HCT116 (cell line): ENCODE results near the gene NSF.

Experiments
- CEBPB ChIP-seq: IDR thresholded peaks from 2 replicates; pipeline ENCODE4 v1.6.1; 2012; ENCODE audit warnings: low read depth
- EZH2phosphoT487 ChIP-seq: fragments of 200-600 bp; IDR thresholded peaks from 2 replicates; pipeline ENCODE4 v1.6.1; 2018; ENCODE audit warnings: antibody characterized with exemption, borderline replicate concordance
- JUND ChIP-seq: IDR thresholded peaks from 2 replicates; pipeline ENCODE4 v1.6.1; 2012
- REST ChIP-seq: IDR thresholded peaks from 2 replicates; pipeline ENCODE4 v1.6.1; 2012; ENCODE audit warnings: low read depth
- YY1 ChIP-seq: IDR thresholded peaks from 2 replicates; pipeline ENCODE4 v1.6.1; 2011; ENCODE audit warnings: low read length, low read depth, moderate library complexity, mild to moderate bottlenecking; ENCODE audit not compliant: insufficient replicate concordance; ENCODE audit errors: extremely low read depth
- ZNF274 ChIP-seq: fragments of 200-500 bp; sonication (Bioruptor generic); IDR thresholded peaks from 2 replicates; pipeline ENCODE4 v1.6.1; 2014; ENCODE audit warnings: mild to moderate bottlenecking, low read depth, low read length, inconsistent platforms
- TF ChIP-seq, protein P1 (sequence below), 3 experiments: fragments of 200-600 bp in 1 of 3; sonication (generic) in 1 of 3; IDR thresholded peaks in 2 of 3; conservative IDR thresholded peaks in 1 of 3; 2 replicates each; pipeline ENCODE4 v1.5.1; 2012 to 2017; ENCODE audit warnings: low read depth in 2 of 3, low read length in 2 of 3, antibody characterized with exemption in 1 of 3, borderline replicate concordance in 1 of 3, control low read depth in 1 of 3, mild to moderate bottlenecking in 1 of 3, mixed read lengths in 1 of 3, mixed run types in 1 of 3, moderate library complexity in 1 of 3; ENCODE audit not compliant: insufficient read depth in 1 of 3

DNA sequence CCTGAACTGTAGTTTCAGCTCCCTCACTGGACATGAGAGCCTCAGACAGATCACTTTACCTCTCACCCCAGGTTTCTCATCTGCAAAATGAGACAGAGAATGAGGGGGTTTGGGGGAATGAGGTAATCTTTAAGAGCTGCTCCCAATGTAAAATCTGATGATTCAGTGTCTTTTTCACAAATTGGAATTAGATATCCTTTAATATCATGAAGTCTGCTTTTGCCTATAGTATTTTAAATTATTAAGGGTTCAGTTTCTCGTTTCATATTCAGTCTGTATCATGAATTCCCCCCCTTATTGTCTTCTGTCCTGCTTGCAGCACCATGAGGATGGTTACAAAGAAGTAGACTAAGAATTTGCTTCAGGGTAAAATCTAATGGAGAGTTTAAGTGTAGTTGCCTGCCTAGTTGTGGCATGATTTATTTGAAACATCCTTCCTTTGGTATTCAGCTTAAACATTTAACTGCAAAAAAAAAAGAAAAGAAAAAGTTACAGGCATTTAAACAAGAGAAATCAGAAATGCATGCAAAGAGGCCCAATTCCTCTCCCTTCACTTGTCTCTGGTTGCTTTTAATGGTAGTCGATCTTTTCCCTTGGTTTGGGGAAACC is 150.8 kb downstream of the NSF start:
- TF ChIP-seq REST (no peak), ZNF274 (no peak), YY1 (no peak), CEBPB (no peak), JUND (no peak), EZH2phosphoT487 (no peak)
- TF ChIP-seq, protein P1, sequence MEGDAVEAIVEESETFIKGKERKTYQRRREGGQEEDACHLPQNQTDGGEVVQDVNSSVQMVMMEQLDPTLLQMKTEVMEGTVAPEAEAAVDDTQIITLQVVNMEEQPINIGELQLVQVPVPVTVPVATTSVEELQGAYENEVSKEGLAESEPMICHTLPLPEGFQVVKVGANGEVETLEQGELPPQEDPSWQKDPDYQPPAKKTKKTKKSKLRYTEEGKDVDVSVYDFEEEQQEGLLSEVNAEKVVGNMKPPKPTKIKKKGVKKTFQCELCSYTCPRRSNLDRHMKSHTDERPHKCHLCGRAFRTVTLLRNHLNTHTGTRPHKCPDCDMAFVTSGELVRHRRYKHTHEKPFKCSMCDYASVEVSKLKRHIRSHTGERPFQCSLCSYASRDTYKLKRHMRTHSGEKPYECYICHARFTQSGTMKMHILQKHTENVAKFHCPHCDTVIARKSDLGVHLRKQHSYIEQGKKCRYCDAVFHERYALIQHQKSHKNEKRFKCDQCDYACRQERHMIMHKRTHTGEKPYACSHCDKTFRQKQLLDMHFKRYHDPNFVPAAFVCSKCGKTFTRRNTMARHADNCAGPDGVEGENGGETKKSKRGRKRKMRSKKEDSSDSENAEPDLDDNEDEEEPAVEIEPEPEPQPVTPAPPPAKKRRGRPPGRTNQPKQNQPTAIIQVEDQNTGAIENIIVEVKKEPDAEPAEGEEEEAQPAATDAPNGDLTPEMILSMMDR (IDR thresholded peaks at IDR 0.05 in 2 of 3, conservative IDR thresholded peaks at IDR 0.05 in 1 of 3; ENCODE audit: borderline replicate concordance in 1 of 3, insufficient read depth in 1 of 3, low read depth in 2 of 3, low read length in 2 of 3): no peak
